22Rv1 (cell line): ENCODE data around the gene KCNK6.

ENCODE experiments used
- CTCF ChIP-seq: fragments of 450-650 bp; IDR thresholded peaks from 2 replicates; pipeline ENCODE4 v1.5.1; 2017; ENCODE audit warnings: mild to moderate bottlenecking
- ZFX ChIP-seq: fragments of 450-650 bp; IDR thresholded peaks from 2 replicates; pipeline ENCODE4 v1.6.1; 2017; ENCODE audit warnings: antibody characterized with exemption, borderline replicate concordance

- TF ChIP-seq CTCF: no peak
- no peak for TF ChIP-seq ZFX
These were observed 2.5 kb upstream of the KCNK6 start for GRCh38 chr19:38317104-38317612.
